GM19438 (cell line): ENCODE data around the gene WIPF3.

Experiments
- ATAC-seq: cut with Tn5 transposase; IDR thresholded peaks from one replicate; pipeline ENCODE4 v1.9.1; 2021; ENCODE audit warnings: low read depth; ENCODE audit not compliant: unreplicated experiment

WIPF3 gene, protein sequence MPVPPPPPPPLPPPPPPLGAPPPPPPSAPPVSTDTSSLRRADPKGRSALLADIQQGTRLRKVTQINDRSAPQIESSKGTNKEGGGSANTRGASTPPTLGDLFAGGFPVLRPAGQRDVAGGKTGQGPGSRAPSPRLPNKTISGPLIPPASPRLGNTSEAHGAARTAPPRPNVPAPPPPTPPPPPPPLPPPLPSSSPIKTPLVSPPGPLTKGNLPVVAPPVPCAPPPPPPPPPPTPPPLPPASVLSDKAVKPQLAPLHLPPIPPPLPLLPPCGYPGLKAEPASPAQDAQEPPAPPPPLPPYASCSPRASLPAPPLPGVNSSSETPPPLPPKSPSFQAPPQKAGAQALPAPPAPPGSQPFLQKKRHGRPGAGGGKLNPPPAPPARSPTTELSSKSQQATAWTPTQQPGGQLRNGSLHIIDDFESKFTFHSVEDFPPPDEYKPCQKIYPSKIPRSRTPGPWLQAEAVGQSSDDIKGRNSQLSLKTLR

DNA sequence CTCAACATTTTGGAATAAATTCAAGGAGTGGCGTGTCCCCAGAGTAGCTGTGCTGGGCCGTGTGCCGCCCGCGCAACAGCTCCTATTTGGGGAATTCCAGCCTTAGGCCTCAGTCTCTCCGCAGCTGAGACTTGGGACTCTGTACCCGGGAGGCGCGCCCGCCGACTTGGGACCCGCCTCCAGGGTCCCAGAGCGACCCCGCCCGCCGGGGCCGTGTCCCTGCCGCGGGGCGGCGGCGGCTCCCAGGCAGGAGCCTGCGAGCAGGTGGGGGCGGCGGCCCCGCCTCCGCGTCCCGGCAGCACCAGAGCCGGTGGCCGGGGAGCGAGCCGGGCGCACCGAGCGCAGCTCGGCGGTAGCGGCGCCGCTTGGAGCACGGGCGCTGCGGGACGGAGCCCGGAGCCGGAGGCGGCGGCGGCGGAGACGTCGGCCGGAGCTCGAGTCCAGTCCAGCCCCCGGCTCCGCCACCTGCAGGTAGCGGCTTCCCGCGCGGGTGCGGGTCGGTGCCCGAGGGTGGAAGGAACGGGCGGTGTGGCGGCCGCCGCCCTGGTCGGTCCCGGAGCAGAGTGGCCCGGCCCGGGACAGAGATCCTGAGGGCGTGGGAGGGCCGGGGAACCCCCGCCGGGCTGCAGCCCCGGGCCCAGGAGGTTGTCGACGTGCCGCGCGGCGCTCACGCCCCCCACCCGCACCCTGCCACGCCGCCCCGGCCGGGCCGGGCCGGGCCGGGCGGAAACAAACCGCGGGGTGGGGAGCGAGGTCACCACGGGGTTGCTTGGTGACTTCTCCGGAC lies at the start of gene WIPF3:
Gene WIPF3 (plus strand): TSS at position 301 of the 787 bp plus-strand sequence. CDS start 28,217 bp downstream, outside the sequence.
- ATAC-seq: no peak

DNA sequence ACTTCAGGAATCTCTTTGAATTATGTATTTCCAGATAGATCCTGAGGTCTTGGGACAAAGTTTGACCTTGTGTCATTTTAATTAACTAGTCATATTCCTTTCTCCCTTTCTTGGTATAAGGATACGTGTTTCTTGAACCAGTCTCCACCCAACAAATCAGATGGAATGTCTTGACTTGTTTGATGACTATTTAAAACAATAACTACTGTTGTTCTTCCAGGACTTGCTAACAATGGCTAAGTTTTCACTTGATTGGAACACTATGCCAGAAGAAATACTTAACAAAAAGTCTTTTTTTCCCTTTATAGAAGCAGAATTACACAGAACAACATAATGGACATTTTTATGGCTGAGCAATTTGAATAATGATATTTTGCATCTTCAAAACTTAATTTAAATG lies 43.0 kb upstream of the WIPF3 start:
- ATAC-seq: no peak

DNA sequence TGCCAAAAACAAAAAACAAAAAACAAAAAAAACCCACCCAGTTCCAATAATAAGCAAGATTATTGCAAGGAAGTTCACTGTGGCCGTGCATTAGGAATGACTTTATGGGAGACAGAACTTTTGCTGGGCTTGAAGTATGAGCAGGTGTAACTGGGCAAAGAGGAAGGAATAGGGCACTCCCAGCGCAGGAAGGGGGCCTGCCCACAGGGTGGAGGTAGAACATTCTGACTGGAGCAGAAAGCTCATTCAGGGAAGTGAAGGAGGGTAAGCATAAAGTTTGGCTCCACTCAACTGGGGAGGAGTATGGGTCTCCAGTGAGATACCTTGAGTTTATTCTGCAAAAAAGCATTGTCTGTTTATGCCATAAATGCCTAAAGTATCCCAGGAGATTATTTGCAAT lies 42.1 kb upstream of the WIPF3 start:
- ATAC-seq: no peak

DNA sequence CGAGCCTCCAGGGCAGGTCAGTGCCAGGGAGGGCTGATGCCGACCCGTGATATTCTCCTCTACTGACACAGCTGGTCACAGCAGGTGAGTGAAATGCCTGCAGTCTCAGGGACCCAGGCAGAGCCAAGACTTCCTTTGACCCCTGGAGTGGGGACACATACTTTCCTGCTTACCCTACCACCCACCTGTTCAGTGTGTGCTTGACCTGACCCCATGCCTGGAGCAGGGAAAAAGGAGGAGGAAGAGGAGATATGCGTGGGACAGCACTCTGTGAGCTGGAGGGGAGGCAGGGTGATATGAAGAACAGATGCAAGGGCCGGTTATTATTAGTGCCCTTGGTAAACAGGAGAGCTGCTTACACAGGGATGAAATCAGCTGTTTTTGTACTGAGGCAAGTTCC lies 40.8 kb upstream of the WIPF3 start:
- no peak for ATAC-seq

DNA sequence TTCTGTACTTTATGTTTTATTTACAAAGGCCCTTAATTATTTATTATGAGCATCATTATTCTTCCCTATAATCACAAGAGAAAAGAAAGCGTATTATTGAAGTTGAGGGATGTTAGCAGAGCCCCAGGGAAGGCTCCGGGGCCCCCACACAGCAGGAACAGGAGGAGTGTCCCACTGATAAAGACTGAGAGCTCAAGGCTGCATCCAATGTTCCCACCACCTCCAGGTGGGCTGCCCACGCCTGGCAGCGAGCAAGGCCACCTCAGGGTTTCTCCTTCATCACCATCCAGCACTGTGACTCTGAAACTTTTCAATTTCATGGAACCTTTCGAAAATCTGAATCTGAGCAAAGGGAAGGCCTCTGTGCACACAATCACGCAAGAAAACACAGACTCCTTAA lies 35.9 kb upstream of the WIPF3 start:
- no peak for ATAC-seq

DNA sequence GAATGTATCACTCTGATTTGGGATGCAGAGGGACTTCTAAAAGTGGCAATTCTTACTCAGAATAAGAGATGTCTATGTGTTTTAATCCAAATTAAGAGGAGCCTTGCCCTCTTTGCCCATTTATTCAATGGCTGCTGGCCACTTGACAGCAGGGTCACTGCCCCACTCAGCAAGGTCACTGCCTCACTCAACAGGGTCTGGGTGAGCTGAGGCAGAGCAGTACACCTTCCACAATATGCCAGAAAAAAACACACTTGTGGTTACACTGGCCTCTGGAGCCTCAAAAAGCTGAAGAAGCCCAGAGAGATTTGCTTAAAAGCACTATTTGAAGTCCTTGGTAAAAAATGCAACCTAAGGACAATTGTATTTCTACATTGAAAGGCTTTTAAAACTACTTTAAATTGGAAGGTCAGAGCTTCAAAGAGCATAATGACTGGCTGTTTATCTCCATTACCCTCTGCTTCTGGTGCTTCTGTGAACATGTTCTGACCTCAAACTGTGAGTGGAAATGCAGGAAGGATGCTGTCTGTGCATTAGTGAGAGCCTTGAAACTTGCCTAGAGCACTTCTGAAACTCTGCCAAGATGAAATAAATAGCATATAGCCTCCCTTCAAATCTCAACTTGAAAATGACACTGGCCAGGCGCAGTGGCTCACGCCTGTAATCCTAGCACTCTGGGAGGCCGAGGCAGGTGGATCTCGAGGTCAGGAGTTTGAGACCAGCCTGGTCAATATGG lies 35.1 kb upstream of the WIPF3 start:
- no peak for ATAC-seq

DNA sequence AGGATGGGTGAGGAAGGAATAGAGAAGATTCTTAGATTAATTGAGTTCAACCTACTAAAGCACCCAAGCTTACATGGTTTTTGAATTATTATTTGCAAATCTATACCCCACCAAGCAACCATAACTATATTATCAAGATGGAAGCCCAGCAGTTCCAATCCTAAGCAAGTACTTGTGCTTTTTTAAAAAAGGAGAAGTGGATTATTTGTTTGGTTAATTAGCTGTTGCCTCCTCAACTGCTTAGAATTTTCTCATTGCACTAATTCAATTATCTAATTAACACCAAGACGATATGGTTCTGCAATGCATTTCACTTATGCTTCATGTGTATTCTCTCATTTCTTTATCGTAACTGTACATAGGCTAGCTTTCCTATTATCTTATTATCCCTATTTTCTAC lies 27.3 kb upstream of the WIPF3 start:
- no peak for ATAC-seq

DNA sequence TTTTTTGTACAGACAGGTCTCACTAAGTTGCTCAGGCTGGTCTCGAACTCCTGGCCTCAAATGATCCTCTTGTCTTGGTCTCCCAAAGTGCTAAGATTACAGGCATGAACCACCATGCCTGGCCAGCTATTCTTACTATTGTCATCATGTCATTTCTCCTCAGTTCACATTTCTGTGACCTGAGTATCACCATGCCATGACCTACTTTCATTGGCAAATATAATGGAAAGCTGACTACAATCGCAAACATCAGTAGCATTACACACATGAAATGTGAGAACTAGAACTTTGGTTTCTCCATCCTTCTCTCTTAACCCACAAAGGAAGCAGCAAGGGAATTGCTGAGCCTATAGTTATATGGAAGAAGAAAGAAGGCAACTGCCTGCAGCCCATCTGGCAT lies 26.0 kb upstream of the WIPF3 start:
- no peak for ATAC-seq

DNA sequence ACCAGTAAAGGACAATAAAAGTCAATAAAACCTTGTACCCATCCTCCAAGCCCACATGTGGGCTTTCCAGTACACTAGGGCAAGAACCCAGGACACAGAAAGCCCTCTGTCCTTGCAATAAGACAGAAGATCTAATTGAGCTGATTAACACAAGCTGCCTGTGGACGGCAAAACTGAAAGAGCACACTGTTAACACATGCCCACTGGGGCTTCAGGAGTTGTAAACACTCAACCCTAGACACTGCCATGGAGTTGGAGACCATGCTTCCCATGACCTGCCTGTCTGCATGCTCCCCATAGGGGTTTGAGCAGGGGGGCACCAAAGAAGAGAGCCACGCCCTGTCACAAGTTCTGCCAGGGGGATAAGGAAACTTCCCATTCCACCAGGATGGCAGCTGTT lies 22.6 kb upstream of the WIPF3 start:
- ATAC-seq: no peak

DNA sequence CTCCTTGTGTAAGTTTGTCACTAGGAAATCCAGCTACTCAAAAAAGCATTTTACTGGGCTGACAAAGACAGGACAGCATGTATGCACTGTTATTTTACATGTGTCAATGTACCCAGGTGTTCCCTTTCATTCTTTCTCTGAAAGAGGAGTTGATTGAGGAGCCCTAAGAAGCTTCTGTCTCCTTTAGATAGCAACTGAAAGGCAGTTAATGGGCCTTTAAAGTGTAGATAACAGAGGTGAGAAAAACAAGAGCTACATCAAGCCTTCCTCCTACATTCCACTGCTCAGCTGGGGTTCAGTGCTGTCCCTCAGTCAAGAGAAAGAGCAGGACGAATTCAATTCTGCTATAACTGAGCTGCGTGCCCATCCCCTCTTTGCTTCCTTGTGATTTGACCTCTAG lies 12.8 kb upstream of the WIPF3 start:
- no peak for ATAC-seq

DNA sequence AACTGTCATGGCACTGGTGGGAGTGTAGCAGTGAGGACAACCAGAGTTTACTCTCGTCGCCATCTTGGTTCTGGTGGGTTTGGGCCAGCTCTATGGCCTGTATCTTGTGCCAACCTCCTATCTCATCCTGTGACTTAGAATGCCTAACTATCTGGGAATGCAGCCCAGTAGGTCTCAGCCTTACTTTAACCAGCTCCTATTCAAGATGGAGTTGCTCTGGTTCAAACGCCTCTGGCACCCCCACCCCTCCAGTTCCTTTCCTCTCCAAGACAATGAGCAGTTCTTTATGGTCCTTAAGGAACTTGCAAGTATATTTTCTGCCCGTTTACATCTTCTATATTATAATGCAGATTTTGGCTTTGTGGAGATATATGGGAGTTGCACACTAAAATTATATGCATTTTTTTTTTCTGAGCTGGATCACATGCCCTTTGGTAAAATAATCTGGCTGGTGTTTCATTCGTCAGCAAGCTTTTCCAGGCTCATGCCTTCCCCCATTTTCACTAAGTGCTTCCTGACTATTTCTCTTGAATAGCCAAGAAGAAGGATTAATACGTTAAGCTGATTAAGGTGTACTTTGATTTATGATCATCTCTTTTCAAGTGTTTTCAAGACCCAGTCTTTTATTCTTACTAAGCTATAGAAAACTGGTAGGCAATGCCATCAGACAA lies 11.2 kb upstream of the WIPF3 start:
- no peak for ATAC-seq

DNA sequence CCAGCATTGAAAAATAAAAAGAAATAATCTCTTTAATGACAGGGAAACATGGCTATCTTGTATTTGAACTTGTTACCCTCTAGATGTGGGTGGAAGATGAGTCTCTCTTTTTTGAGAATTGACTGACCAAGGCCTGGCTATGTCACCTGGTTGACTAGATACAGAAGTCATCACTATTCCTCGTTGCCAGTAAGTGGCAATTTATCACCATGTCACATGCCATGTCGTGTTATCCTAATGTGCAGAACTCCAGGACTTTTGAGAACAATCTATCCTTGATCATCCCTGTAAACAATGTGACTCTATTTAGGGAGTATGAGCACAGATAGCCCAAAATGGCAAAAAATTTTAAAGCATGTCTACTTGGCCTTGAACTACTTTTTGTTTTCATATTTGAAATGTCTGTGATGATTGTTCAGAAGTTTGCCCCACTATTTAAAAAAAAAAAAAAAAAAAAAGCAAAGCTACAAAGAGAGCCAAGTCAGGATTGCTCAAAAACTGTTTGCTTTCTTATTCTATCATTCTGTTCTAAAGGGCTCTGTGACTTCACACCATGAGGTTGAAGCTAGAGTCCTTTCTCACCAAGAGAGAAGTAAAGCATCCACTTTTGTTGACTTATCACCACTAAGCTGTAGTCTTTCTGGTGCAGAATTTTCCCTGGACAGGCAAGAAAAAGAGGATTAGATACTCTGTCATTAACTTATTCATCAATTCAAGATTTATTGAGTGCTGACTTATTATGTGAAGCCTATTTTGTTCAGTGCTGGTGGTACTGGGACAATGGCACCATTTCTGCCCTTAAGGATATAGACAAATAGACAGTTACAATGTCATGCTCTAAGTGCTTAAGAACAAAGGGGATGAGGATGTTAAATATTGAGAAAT lies 10.4 kb upstream of the WIPF3 start:
- ATAC-seq: no peak

DNA sequence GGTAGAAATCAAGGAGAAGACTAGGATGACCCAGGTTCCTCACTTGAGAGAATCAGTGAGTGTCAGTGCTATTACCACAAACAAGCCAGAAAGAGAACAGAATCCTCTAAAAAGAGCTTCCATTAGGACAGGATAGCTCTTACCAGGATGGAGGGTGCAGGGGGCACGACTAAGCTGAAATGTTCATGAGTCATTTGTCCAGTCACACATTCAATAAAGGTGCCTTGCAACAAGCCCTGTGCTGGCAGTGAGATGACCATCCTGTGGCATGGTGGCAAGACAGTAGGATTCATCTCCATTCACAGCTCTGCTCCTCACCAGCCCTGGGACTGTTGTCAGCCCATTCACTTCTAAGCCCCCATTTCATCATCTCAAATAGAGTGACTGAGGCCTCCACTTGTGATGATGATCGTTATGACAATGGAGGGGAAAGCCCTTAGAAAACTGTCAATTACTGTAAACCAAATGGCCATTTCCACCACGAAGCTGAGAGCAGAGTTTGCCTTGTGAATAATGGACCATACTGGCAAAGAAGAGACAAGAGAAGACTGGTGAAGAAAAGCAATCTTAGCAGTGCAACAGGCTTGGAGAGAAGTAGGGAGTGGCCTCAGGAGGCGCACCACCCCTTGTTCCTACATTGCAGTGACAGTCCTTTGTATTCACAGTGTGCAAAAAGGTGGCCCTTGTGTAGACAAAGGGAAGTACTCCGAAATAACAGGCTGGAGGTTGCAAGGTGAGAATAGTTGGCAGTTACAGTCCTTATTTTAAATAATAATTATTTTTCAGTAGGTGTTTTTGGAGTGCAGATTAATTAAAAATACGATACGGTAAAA lies 9.0 kb upstream of the WIPF3 start:
- no peak for ATAC-seq

DNA sequence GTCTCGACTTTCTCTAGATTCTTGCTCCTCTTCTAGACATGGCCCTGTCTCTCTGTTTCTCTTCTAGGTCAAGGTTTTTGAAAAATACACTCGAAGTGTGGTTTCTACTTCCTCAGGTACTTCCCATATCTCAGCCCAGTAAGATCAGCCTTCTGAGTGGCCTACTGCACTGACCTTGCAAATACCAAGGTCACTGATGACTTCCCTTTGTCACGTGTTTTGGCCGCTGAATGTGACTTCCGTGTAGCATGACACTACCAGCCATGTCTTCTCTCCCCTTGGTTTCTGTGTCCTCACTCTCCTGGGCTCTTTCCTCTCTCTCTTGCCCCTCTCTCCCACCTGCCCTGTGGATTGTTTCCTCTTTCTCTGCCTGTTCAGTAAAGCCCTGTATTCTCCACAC lies 7.9 kb upstream of the WIPF3 start:
- no peak for ATAC-seq

DNA sequence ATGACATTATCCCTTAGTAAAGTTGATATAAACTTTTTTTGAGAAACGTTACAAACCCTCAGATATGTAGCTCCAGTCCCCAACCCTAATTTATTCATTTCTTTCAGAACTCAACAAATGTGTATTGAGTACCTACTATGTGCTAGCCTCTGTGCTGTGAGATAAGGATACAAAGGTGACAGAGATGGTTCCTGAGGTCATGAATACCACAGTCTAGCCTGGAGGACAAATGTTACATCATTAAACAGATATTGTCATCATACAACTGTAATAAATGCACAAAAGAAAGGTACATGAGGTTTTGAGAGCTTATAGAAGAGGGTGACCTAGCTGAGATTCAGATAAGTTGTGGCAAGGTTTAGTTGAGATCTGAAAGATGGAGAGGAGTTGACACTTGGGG lies 4.4 kb upstream of the WIPF3 start:
- ATAC-seq: no peak

DNA sequence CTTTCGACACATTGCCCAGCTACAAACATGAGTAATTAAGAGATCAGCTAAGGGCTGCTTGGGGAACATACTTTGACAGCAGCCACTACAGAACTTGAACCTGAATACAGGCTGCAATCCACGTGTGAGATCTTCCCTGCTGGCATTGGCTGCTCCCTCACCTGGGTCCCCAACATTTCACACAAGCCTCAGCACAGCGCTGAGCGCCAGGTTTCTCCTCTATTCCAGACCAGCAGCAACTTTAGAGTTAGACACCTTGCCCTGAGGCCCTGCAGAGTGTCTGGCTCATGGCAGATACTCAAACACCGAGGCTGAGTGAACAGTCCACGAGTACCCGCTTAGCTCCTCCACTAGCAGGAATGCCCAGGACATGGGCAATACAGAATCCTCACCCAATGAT lies 1.3 kb upstream of the WIPF3 start:
- no peak for ATAC-seq

DNA sequence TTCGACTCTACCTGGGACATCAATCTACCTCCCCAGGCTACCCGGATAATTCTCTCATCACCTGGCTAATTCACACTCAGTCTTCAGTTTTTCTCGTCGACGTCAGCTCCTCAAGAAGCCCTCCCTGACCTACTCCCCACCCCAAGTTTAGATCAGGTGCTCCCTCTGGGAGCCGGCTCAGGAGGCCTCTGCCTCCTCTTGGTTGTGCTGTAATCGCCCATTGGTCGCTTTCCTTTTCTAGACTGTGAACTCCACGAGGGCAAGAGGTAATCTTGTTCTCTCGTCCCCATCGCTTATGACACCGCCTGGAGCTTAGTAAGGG lies 461 bp upstream of the WIPF3 start:
- ATAC-seq: no peak

DNA sequence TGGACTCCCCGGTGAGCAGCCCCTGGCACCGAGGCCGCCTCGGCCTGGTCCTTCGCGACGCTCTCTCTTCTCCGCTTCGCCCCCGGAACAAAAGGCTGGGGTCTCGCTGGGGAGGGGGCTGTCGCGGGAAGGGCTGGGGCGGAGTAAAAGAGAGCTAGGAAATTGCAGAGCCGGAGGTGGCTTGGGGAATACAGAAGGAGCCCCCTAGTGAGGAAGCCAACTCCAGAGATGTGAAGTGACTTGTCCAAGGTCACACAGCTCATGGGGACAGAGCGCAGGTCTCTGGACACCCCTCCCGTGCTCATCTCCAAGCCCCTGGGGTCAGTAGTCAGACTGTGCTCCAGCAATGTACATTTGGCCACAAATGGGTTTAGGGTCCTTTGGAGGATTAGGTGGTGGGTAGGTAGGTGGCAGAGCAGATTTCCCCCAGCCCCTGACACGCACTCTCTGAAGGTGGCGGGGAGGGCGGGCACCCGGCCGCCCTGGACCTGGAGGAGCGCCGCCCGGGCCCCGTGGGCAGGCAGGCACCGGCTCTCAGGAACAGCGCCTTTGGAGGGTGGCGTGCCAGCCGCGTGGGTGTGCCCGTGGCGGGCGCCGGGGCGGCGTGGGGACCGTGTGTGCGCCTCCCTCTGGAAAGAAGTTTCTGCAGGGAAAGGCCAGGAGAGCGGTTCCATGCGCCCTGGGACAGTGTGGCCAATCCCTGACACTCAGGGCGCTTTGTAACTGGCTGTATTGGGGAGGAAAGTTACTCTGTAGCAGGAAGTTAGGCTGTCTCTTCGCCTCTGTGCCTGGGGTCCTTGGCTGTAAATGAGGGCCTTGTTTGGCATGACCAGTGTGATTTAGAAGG lies 910 bp downstream of the WIPF3 start:
- ATAC-seq: no peak
